ENCODE measurements around the gene ZDHHC23.

The ZDHHC23 gene

DNA sequence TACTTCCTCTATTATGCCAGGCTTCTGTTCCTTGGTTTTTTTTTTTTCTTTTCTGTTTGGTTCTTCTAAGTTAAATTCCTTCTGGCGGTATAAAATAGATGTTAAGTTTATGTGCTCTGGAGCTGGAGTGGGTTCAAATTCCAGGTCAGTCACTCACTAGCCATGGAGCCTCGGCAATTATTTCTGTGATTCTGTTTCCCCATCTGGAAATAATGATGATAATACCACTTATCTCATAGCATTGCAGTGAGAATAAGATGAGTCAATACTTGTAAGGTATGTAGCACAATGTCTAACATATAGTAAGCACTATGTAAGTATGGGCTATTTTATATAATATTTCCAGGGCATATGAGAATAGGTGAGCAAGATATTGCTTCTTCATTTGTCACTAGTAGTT, 33.2 kb upstream of the ZDHHC23 start:
- TF ChIP-seq, protein P1, sequence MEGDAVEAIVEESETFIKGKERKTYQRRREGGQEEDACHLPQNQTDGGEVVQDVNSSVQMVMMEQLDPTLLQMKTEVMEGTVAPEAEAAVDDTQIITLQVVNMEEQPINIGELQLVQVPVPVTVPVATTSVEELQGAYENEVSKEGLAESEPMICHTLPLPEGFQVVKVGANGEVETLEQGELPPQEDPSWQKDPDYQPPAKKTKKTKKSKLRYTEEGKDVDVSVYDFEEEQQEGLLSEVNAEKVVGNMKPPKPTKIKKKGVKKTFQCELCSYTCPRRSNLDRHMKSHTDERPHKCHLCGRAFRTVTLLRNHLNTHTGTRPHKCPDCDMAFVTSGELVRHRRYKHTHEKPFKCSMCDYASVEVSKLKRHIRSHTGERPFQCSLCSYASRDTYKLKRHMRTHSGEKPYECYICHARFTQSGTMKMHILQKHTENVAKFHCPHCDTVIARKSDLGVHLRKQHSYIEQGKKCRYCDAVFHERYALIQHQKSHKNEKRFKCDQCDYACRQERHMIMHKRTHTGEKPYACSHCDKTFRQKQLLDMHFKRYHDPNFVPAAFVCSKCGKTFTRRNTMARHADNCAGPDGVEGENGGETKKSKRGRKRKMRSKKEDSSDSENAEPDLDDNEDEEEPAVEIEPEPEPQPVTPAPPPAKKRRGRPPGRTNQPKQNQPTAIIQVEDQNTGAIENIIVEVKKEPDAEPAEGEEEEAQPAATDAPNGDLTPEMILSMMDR (conservative IDR thresholded peaks at IDR 0.05; ENCODE audit: control insufficient read depth, insufficient read depth, low read depth, low read length): no peak
- H3K4me3 ChIP-seq (ENCODE audit: control insufficient read depth, low read depth, low read length): no peak overlapping the region
- peak; percentile 70 for DNase-seq (ENCODE audit: low read depth)

DNA sequence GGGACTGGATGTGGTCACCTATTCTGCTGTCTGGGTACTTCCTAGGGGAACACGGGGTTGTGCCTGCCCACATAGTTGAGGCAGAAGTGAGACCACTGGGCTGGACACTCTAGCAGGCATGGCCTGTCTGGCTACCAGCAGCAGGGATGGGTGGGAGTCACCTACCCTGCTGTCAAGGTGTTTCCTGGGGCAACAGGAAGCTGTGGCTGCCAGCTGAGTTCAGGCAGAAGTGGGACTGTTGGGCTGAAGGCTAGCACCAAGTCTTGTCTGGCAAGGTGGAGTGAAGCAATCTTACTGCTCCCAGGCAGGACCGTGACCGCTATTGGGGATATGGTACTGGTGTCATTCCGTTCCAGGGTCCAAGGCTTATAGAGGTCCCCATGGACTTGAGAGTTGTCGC, 20.3 kb upstream of the ZDHHC23 start:
- no peak overlapping the region for H3K4me3 ChIP-seq (ENCODE audit: control insufficient read depth, low read depth, low read length)
- TF ChIP-seq, protein P1 (conservative IDR thresholded peaks at IDR 0.05; ENCODE audit: control insufficient read depth, insufficient read depth, low read depth, low read length): no peak
- DNase-seq (ENCODE audit: low read depth): no peak

DNA sequence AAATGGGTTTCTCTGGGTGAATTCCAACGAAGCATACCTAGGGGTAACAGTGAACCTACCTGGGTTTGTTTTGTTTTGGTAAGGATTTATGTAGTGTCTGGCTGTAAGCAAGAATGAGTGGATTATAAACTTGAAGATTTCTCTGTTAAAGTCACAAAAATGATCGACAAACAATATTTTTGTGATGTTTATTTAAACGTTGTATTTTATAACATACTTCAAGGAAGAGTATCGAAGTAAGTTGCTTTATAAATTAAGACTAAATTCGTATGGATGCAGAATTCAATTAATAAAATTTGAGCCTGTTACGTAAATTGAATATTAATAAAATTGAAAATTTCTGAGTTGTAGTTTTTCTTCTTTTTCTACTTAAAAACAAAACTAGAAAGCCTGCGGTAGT, 982 bp upstream of the ZDHHC23 start:
- TF ChIP-seq, protein P1 (conservative IDR thresholded peaks at IDR 0.05; ENCODE audit: control insufficient read depth, insufficient read depth, low read depth, low read length): no peak
- no peak for DNase-seq (ENCODE audit: low read depth)
- H3K4me3 ChIP-seq (ENCODE audit: control insufficient read depth, low read depth, low read length): peak overlapping the region; percentile 58

DNA sequence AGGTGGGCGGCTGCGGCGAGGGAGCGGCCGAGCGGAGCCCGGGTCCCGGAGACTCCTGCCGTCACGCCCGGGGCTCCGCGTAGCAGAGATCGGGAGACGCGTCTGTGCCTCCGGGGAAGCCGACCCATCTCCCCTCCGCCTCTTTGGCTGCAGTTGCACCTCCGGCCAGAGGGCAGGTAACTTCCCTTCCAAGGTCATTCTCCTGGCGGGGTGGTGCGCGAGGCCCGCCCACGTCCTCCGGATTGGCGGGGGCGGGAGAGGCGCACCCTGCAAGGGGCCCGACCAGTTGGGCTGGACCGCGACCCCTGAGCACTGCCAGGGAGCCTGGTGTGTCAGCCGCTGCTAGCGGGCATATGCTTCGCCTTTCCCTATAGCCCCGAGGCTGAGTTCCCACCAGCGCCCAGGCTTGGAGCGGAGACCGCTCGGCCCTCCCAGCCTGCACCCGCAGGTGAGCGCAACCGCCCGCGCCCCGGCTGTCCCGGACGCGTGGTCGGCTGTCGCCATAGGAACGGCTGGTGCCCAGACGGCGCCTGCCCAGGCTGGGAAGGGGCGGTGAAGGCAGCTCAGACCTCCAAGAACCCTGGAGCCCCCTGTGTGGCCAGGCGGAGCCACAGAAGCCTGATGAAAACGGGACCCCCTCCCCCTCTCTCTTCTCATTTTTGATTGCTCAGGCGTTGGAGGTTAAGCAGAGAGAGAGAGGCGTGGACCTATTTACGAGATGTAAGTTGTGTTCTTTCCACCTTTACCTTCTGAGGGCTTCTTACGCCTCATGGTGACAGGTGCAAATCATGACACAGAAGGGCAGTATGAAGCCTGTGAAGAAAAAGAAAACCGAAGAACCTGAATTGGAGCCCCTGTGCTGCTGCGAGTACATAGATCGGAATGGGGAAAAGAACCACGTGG, 453 bp downstream of the ZDHHC23 start:
- peak overlapping the region; percentile 55 for H3K4me3 ChIP-seq (ENCODE audit: control insufficient read depth, low read depth, low read length)
- no peak for DNase-seq (ENCODE audit: low read depth)

DNA sequence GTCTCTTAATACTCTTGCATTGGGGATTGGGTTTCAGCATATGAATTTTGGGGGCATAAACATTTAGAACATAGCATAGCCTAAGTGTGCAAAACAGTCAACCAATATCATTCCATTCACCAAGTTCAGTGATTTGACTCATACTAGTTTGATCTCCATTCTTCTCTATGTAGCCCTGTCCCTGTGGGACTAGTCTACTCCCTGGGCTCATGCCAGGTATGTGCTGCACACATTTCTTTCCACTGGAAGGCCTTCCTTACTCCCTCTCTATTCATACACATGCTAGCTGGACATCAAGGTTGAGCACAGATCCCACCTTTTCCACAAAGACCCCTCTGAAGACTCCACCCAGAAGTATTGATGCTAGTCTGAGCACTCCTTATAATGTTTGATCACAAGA, 5.1 kb downstream of the ZDHHC23 start:
- no peak for DNase-seq (ENCODE audit: low read depth)
- TF ChIP-seq, protein P1 (conservative IDR thresholded peaks at IDR 0.05; ENCODE audit: control insufficient read depth, insufficient read depth, low read depth, low read length): no peak
- no peak overlapping the region for H3K4me3 ChIP-seq (ENCODE audit: control insufficient read depth, low read depth, low read length)

More for the DNA sequence above, 453 bp downstream of the ZDHHC23 start:
- TF ChIP-seq, protein P1 (conservative IDR thresholded peaks at IDR 0.05; ENCODE audit: control insufficient read depth, insufficient read depth, low read depth, low read length): no peak

DNA sequence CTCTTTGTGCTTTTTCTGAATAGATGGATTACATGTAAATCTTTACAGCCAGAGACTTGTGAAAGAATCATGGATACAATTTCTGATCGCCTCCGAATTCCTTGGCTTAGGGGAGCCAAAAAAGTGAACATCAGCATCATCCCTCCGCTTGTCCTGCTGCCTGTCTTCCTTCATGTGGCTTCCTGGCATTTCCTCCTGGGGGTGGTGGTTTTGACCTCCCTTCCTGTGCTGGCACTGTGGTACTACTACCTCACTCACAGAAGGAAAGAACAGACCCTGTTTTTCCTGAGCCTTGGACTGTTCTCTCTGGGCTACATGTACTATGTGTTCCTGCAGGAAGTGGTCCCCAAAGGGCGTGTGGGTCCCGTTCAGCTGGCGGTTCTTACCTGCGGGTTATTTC, 5.9 kb downstream of the ZDHHC23 start:
- no peak overlapping the region for H3K4me3 ChIP-seq (ENCODE audit: control insufficient read depth, low read depth, low read length)
- TF ChIP-seq, protein P1 (conservative IDR thresholded peaks at IDR 0.05; ENCODE audit: control insufficient read depth, insufficient read depth, low read depth, low read length): no peak
- no peak for DNase-seq (ENCODE audit: low read depth)

All from fibroblast of mammary gland (primary cell).